Hippocampal formation (tissue), 2 donors: ENCODE measurements around the gene ETV5.

Experiments
- DNase-seq, 2 donors: peaks; one replicate each; lab custom pipeline; 2025; lab: John Stamatoyannopoulos, UW

ETV5 gene

GRCh38 chr3:186095561-186096081 is 13.3 kb downstream of the ETV5 start:
- no peak for DNase-seq

- no peak for DNase-seq
Observed at GRCh38 chr3:186094696-186095425, 14.0 kb downstream of the ETV5 start.

DNA sequence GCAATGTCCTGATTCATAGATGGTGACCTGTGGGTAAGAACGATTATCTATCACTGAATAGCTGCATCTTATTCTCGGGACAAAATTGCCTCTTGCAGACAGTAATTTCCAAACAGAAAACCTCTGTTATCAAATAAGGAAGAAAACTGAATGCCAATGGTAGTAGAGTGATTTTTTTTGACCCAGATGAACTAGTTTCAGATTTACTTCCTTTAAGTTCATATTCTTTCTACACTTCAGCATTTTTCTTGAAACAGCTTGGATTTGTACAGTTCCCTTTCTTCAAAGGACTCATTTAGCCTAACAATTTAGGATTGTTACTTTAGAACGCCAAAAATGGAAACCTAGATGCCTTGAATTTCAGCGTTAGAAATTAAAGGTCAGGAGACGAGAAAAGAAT is 14.6 kb downstream of the ETV5 start:
- DNase-seq = no peak

GRCh38 chr3:186093271-186093900 is 15.5 kb downstream of the ETV5 start:
- no peak for DNase-seq

- DNase-seq = no peak
Observed at GRCh38 chr3:186092360-186093070, 16.4 kb downstream of the ETV5 start.

DNA sequence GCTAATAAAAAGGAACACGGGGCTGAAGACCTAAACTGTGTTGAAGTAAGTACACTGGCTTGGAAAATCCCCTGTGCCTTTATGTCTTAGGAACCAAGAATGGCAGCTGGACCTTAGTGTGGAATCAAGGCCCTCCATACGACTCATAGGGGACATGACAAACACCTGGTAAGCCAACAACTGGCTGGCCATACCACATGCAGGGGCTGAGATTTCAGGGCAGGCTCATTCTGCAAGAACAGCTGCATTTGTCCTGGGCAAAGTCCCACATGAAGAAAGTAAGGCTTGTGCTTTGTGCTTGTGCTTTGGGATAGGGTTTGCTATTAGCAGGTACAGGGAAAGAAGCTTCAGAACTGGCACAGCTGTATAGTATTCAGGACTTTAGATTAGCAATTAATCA is 18.0 kb downstream of the ETV5 start:
- no peak for DNase-seq

DNA sequence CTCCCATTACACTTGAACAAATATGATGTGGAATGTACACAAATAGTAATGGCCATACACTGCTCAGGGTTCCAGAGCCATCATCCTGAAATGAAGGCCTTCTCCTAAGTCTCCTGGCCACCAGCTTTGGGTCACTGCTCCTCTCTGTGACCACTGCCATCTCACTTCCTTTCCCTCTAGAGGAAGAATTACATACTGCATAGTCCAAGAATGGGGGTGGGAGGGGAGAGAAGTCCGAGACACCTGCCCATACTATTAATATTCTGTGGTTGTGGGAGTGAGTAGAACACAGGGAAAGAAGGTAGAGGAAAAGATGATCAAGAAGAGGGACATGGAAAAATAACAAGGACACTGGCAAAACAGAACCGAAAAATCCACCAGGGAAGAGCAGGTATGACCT is 20.6 kb downstream of the ETV5 start:
- DNase-seq = no peak

DNA sequence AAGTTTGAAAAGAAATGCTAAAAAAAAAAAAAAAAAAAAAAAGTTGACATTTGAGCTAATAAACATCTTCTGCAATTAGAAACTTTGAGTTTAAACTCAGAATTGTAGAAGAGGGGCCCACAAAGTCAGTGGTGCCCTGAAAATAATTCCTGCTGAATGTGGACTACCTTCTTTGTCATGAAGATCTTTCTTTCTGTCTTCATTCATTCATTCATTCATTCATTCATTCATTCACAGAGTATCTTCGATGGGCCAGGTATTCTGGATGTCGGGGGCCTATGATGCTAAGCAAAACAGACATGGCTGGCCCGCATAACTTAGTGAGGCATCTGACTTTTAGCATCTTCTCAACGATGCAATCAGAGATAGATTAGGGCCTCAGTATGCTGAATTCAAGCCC is 24.6 kb downstream of the ETV5 start:
- DNase-seq = no peak

DNA sequence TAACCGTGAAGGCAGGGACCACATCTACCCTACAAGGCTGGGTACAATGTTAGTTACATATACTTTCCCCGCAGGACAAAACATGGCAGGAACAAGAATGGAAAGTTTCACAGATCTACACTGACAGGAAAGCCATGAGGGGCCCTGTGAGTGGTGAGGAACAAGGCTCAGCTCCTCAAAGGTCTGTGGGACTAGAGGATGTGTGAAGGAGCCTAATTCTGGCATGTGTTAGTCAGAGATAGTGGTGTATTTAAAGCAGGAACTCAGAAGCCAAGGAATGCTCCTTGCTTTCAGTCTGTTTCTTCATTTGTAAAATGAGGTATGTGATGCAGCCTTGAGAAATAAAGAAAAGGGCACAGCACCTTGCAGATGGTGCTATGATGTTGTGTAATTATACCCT is 25.1 kb downstream of the ETV5 start:
- no peak for DNase-seq

DNA sequence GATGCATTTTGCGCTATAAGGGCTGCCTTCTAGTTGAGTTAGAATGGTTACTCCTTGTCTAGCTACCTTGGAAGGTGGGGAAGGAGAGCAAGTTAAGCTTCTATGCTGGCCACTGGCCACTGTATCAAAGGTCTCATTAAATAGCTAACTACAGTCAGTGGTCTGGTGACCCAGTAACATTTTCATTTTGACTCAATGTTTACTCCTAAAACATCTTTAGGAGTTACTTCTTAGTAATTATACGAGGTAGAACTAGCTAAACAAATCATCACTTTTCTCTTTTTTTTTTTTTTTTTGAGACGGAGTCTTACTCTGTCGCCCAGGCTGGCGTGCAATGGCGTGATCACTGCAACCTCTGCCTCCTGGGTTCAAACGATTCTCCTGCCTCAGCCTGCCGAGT is 26.7 kb downstream of the ETV5 start:
- no peak for DNase-seq

GRCh38 chr3:186081678-186082077 is 27.2 kb downstream of the ETV5 start:
- no peak for DNase-seq

GRCh38 chr3:186080849-186081438 is 27.9 kb downstream of the ETV5 start:
- DNase-seq = no peak

- DNase-seq = no peak
Observed at GRCh38 chr3:186079925-186080324, 29.0 kb downstream of the ETV5 start.

DNA sequence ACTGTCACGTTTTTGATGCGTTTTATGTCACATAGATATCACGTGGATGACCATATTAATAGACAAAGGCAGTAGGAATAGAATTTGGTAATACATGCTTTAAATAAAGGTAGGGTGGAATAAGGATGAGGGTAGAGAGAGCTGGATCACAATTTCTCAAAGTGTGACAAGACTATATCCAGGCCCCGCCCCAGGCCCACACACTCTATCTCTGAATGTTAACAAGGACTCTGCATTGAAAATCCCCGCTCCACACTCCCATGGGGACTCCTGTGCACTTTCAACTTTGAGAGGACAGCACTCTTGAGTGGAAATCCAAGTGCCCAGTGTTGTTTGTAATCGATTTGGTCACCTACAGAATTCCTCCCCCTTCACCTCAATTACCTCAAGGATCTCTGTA is 31.4 kb downstream of the ETV5 start:
- no peak for DNase-seq

- DNase-seq = no peak
Observed at GRCh38 chr3:186075931-186076567, 32.8 kb downstream of the ETV5 start.

- no peak for DNase-seq
Observed at GRCh38 chr3:186075489-186075888, 33.4 kb downstream of the ETV5 start.

- no peak for DNase-seq
Observed at GRCh38 chr3:186073641-186074040, 35.2 kb downstream of the ETV5 start.

DNA sequence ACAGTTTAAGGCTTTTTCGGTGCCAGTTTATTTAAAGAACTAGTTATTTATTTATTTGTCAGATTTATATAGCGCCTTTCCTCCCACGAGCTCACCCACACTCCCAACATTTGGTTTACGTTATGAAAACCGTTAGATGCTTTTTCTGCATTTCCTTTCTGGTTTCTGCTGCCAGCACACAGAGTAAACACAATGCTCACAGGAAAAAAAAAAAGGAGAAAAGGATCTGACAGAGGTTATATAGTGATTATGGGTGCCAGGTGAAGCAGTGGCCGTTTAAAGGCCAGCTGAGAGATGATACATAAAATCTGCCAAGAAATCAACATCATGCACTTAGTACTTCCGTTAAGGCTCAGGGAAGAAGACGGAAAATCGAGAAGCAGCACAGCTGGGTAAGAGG is 37.9 kb downstream of the ETV5 start:
- DNase-seq = no peak

DNA sequence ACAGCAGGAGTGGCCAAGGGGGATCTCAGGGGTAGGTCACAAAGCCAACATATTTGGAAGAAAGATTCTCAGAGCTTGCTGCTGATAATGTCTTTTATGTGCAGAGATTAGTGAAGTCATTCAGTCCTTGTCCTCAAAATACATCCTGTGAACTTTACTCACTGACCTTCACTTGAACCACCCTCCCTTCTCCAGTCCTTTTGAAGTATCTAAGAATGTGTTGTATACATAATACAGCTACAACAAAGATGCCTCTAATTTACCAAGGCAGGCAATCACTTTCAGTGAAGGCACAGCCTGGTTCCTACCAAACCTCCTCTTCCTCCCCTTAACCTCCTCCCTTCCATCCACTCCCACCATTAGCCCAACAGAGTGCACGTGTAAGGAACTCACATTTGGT is 38.3 kb downstream of the ETV5 start:
- DNase-seq = no peak

DNA sequence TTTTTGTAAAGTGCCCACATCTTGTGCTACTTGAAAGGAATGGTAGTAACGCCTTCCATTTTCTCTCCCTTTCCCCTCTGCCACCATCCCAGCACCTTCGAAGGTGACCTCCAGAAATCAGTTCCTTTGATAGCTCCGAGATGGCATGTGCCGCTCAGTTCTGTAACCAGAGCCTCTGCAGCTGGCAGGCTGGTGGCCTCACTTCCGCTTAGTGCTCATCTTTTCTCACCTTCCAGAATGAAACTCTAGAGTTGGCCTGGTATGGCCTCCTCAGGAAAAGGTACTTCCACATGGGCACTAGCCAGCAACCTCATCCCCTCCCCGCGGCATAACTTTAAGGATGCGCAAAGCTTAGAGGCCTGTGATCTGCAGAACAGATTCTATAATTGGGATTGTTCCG is 38.8 kb downstream of the ETV5 start:
- DNase-seq = no peak

DNA sequence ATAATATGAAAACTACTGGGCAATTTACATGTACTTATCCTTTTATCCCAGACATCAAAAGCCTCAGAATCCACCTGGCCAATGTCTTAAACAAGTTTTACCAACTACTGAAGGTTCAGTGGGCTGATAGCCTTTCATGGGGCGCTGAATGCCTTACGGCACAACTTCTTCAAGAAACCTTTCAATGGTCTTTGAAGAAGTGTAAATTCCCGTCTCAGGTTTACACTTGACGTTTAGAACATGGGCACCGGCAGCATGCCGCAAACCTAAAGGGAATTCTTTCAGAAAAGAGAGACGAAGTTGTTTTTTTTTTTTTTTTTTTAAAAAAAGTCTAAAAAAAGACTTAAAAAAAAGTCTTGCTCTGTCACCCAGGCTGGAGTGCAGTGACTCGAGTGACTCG is 39.7 kb downstream of the ETV5 start:
- no peak for DNase-seq

DNA sequence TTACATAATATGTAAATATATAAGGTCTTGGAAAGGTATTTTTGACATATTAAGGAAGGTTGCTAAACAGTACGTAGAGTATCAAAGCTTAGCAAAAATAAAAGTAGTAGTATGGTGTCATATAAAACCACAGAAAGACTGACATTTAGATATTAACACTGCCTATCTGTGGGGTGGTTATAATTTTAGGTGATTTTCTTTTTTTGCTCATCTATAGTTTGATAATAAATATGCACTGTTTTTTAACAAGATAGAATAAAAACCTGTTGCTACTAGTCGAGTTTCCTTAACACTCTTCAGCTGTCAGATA is 40.7 kb downstream of the ETV5 start:
- no peak for DNase-seq
